Activated T-cell treated with anti-CD3 and anti-CD28 coated beads for 24 hours (primary cell): ENCODE measurements around the gene CTNNA2.
"Not testable (repeated sequence)": the region's sequence is repeated elsewhere in the genome, so short reads cannot be mapped to it uniquely, and the experiment has no call there.

Experiments used
- DNase-seq: peaks from one replicate; pipeline ENCODE4 v3.0.0-alpha.2; 2020; ENCODE audit warnings: low read depth

Gene CTNNA2

GRCh38 chr2:80028584-80028983 lies 515.7 kb downstream of the CTNNA2 start:
- no peak for DNase-seq

DNA sequence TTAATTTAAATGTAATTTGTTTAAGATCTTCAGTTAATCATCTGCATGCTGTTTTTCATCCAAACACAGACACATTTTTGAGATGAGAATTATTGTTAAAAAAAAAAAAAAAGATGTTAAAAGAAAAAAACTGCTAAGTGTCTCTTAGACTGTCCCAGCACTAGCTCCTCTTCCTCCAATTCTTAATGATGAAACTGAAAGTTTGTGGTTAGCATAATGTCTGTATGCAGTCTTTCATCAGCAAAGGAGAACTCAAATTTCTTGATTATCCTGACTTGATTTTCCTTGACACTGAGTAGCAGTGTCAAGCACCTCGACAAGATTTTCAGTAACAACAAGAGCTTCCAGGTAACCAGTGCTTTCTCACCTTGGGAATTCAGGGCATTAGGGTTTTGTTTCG lies 517.3 kb downstream of the CTNNA2 start:
- DNase-seq, result no peak

- DNase-seq, result not testable (repeated sequence)
Measured at GRCh38 chr2:80032684-80033083, 519.8 kb downstream of the CTNNA2 start.

DNA sequence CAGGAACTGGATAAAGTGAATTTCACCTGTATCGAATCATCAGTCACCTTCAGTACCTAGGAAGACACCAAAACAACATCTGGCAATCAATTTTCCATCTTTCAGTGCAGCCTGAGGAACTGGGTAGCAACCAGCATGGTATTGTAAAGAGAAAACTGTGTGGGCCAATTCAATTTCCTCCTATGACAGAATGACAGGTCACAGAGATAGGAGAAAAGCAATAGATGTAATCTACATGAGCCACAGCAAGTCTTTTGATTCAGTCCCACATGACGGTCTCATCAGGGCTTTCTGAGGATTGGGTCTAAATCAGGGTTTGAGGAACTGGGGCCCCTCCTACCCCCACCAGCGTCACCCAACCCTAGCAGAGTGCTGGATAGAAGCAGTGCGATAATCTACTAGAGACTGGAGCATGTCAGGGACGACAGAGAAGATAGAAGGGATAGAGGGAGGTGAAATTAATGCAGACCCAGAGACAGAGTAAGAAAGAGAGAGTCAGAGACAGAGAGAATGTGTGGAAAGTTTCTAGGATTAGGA lies 523.0 kb downstream of the CTNNA2 start:
- DNase-seq, result no peak

GRCh38 chr2:80037310-80037709 lies 524.5 kb downstream of the CTNNA2 start:
- no peak for DNase-seq

- no peak for DNase-seq
Measured at GRCh38 chr2:80040226-80040625, 527.4 kb downstream of the CTNNA2 start.

DNA sequence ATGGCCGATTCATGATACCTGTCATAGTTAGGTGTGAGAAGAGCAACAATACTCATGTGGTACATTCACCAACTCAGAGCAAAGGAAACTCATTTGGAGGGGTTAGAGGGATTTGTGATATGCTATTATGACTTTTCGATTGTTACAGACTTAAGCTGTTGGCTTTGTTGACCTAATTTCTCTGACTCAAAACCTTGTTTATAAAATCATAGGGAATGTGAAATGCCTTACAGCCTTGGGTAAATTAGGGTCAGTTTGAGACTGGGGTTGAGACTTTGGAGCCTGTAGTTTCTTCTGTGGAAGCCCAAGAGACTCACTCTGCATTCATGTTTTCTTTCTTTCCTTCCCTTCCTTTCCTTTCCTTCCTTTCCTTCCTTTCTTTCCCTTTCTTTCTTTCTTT lies 529.8 kb downstream of the CTNNA2 start:
- no peak for DNase-seq

DNA sequence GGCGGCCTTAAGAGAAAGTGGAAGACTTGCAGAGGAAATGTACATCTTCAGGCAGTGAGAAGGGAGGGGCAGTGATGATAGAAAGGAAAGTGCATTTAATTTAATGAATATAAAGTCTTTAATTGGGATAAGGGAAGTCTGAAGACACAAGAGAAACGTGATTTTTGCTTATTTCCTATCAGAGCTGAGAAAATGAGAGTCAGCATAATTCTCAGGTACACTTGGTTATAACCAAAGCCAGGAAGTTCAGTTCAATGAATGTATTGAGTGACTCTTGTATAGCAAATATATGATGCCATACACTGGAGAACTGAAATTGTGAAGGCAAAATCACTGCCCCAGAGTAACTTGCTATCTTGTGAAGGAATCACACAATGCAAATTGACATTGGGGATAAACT lies 535.4 kb downstream of the CTNNA2 start:
- no peak for DNase-seq

GRCh38 chr2:80050246-80050645 lies 537.4 kb downstream of the CTNNA2 start:
- DNase-seq, result no peak

- DNase-seq, result no peak
Measured at GRCh38 chr2:80053522-80054345, 540.9 kb downstream of the CTNNA2 start.

- no peak for DNase-seq
Measured at GRCh38 chr2:80054346-80054675, 541.5 kb downstream of the CTNNA2 start.

DNA sequence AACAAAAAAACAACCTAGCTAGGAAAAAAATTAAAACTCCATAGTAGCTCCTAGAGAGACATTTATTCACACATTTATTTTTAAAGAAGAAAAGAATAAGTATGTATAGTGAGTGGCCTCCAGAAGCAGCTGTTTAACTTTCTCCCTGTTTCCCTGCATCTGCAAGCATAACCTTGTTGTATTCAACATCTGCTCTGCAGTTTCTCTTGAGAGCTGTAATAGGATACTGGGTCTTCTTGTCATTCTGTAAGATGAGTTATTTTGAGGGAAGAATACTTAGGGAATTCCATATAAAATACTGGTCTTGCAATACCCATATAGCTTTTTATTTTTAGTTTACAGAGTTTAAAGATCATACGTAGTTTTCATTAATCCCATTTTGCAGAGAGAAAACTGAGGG lies 545.1 kb downstream of the CTNNA2 start:
- DNase-seq, result no peak

DNA sequence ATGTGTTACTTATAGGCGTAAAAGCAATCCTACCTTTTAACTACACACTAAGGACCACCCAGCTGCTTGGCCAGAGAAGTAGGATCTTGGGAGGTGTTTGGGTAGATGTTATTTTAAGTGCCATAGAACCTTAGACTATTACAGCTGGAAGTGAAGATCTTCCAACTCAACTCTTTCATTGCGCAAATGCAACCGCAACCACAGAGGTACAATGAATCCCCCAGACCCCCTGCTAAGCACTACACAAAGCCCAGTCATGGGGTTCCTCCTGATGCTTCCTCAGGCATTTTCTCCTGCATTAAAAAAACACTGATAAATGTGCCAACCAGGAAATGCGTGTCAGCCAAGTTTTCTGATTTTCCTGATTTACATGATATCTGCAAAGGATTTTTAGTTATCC lies 545.7 kb downstream of the CTNNA2 start:
- no peak for DNase-seq

DNA sequence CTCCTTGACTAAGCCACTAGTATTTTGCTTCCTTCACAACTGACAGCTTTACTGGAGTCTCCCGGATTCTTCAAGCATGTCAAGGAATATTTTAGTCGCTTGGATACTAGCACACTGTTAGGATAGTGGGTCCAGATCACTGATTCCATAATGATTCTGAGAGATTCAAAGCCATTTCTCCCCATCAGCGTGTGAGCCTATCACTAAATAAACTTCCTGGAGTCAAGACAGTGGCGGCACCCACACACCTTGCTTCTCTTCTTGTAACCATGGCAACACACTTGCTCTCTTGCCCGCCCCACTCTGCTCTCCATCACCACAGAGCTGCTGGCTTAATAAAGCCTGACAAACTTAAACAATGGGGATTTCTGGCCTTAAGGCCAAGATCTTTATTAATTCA lies 546.6 kb downstream of the CTNNA2 start:
- no peak for DNase-seq

GRCh38 chr2:80061881-80062280 lies 549.0 kb downstream of the CTNNA2 start:
- no peak for DNase-seq

DNA sequence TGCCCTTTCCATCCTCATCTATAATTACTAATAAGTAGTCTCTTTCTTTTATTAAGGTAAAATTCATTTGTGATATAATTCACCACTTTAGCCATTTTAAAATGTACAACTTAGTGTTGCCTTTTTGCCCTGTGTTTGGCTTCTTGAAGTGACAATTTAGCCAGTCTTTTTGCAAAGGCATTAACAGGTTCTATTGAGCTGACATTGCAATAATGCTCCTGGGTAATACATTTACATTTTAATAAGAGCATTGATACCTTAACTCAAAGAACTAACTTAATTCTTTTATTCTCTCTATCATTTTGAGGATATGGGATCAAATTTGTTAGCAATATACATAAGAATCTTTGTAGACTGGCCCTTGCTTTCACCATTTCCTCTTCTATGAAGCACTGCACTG lies 549.4 kb downstream of the CTNNA2 start:
- no peak for DNase-seq

DNA sequence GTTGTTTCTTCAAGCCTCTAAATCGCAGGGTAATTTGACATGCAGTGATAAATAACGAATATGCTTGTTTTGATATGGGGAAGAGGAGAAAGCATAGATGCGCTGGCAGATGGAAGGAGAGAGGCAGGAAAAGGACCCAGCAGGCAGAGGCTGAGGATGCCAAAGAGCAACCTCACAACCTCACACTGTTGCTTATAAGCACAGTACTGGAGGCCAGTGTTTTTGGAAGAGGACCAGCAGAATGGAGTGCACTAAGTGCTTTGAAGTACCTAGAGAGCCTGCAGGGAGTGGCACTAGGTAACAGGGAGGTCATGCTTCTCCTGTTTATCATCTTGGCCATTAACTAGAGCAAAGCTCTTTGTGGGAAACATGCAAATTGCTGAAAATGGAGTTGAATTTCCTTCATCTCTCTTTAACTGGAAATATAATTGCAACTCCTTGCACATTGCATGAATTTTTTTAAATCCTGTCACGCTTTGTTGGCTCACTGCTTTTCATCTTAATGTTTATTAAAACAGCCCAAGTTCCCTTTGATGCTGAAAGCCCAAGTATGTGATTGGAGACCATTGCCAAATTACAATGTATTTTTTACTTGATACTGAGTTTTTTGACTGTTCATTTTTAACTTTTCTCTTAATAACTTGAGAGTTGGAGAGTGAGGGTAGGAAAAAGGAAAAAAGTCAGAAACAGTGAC lies 555.3 kb downstream of the CTNNA2 start:
- DNase-seq, result no peak

- no peak for DNase-seq
Measured at GRCh38 chr2:80070587-80070986, 557.7 kb downstream of the CTNNA2 start.

DNA sequence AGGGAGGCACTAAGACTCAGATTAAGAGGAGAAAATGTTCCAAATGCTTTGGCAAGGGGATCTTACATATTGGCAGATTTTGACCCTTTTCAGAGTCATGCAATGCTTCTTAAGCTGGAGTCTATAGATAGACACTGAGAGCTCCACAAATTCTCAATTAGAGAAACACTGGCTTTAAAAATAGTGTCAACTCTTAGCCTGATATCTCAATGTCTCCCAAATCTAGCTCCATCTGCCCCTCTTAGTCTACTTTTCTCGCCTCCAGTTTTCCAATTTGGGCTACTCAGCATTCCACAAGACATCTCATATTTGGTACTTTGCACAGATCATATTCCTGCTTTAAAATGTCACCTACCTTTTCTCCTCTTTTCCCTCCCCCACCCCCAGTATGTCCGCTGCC lies 559.1 kb downstream of the CTNNA2 start:
- DNase-seq, result no peak

- no peak for DNase-seq
Measured at GRCh38 chr2:80073134-80073561, 560.3 kb downstream of the CTNNA2 start.

GRCh38 chr2:80074321-80075070 lies 561.6 kb downstream of the CTNNA2 start:
- no peak for DNase-seq

- no peak for DNase-seq
Measured at GRCh38 chr2:80075719-80076118, 562.9 kb downstream of the CTNNA2 start.
